ENCODE measurements around the gene ARAP1.

GRCh38 chr11:72707032-72707431 lies 45.2 kb downstream of the ARAP1 start:
- no peak for TF ChIP-seq EZH2 (IDR thresholded peaks at IDR 0.05)
- no peak for TF ChIP-seq POLR2AphosphoS5 (IDR thresholded peaks at IDR 0.05; ENCODE audit: borderline replicate concordance, low read depth, low read length)
- TF ChIP-seq FOXP2 (optimal IDR thresholded peaks at IDR 0.05; ENCODE audit: control extremely low read depth, extremely low read length, insufficient read depth): no peak
